HepG2 (cell line): ENCODE data around the gene TSNAX. TPM values are rescaled to one million over a fixed set of nuclear protein-coding genes. Genes with fewer than 3 reads are reported as not detected.

Experiments used
- ATAC-seq: fragments of 200-7000 bp; cut with Tn5 transposase; 3 replicates; pipeline ENCODE4 v1.9.1; 2020; ENCODE audit warnings: mild to moderate bottlenecking, moderate library complexity
- BruUV-seq: library from RNA; stranded (reverse); fragments of 400-500 nt; replicated peaks from 2 replicates; lab custom pipeline; 2021; lab: Mats Ljungman, UMichigan
- CTCF ChIA-PET: fragments of 300-600 bp; formaldehyde crosslinking; extraction: SDS; loops from one replicate; lab custom pipeline; 2021; ENCODE audit warnings: low total read pairs, inconsistent platforms, low intra/inter-chr PET ratio; lab: Yijun Ruan, JAX
- POLR2A ChIA-PET: fragments of 350-600 bp; sonication (Branson Sonifier 250); formaldehyde crosslinking; loops from one replicate; lab custom pipeline; 2020; ENCODE audit warnings: antibody characterized with exemption, inconsistent platforms; lab: Yijun Ruan, JAX
- DNase-seq: peaks from one replicate; pipeline ENCODE4 v3.0.0-alpha.2; 2015; ENCODE audit warnings: low spot score
- FAIRE-seq: peaks from 3 replicates; lab custom pipeline; 2011; peaks lifted over from hg19 to GRCh38; lab: Jason Lieb, UNC
- H2AFZ ChIP-seq: one replicate; pipeline ENCODE4 v1.6.1; 2011; ENCODE audit warnings: low read length, inconsistent platforms
- H3K27ac ChIP-seq: fragments of 300-600 bp; 3 replicates; pipeline ENCODE4 v1.8.0; 2011; ENCODE audit warnings: mixed run types, mild to moderate bottlenecking, mixed read lengths, low read length, inconsistent platforms; ENCODE audit not compliant: insufficient read depth; ENCODE audit errors: extremely low read length
- H3K27me3 ChIP-seq, 2 experiments: fragments of 200-600 bp in 1 of 2; 2 replicates in 1 of 2; 3 replicates in 1 of 2; pipeline versions ENCODE4 v1.6.0 to v1.8.0; 2011; ENCODE audit warnings: low read length in 2 of 2, mild to moderate bottlenecking in 2 of 2, moderate library complexity in 2 of 2, inconsistent platforms in 1 of 2; ENCODE audit not compliant: insufficient read depth in 2 of 2, control insufficient read depth in 1 of 2
- H3K36me3 ChIP-seq, 2 experiments: fragments of 200-600 bp in 1 of 2; replicated peaks in 1 of 2; 2 replicates in 1 of 2; 3 replicates in 1 of 2; pipeline versions ENCODE4 v1.5.1 to v1.8.0; 2011; ENCODE audit warnings: low read length in 2 of 2, inconsistent platforms in 1 of 2; ENCODE audit not compliant: insufficient read depth in 2 of 2, control insufficient read depth in 1 of 2
- H3K4me1 ChIP-seq: 2 replicates; pipeline ENCODE4 v1.5.1; 2012; ENCODE audit warnings: low read length, inconsistent platforms; ENCODE audit not compliant: insufficient read depth
- H3K4me2 ChIP-seq: 2 replicates; pipeline ENCODE4 v1.6.0; 2011; ENCODE audit warnings: low read depth, low read length, inconsistent platforms
- H3K4me3 ChIP-seq, 3 experiments: fragments of 200-600 bp in 1 of 3; sonication (generic), shearing (Covaris generic) in 1 of 3; replicated peaks in 1 of 3; 2 replicates each; pipeline ENCODE4 v1.5.1; 2011 to 2016; ENCODE audit warnings: low read length in 3 of 3, inconsistent platforms in 2 of 3, low read depth in 2 of 3, mild to moderate bottlenecking in 2 of 3, control low read depth in 1 of 3, mixed read lengths in 1 of 3; ENCODE audit not compliant: insufficient read depth in 1 of 3
- H3K79me2 ChIP-seq: one replicate; pipeline ENCODE4 v1.6.1; 2011; ENCODE audit warnings: low read length, inconsistent platforms; ENCODE audit not compliant: insufficient read depth
- H3K9ac ChIP-seq: 2 replicates; pipeline ENCODE4 v1.6.0; 2011; ENCODE audit warnings: mild to moderate bottlenecking, low read depth, low read length, inconsistent platforms; ENCODE audit not compliant: insufficient read depth
- H3K9me3 ChIP-seq: 2 replicates; pipeline ENCODE4 v1.5.1; 2012; ENCODE audit warnings: mild to moderate bottlenecking, low read length
- H4K20me1 ChIP-seq: 2 replicates; pipeline ENCODE4 v1.6.0; 2011; ENCODE audit warnings: inconsistent platforms, mild to moderate bottlenecking, low read length, moderate library complexity; ENCODE audit not compliant: insufficient read depth
- AFF4 ChIP-seq: sonication (generic); formaldehyde crosslinking; IDR thresholded peaks from 2 replicates; pipeline ENCODE4 v1.4.0; 2020; ENCODE audit warnings: missing genetic modification reagents
- ETV5 ChIP-seq: IDR thresholded peaks from 2 replicates; pipeline ENCODE4 v1.6.1; 2018; ENCODE audit warnings: missing biosample characterization, missing genetic modification reagents, inconsistent platforms, borderline replicate concordance
- HINFP ChIP-seq: sonication (generic); formaldehyde crosslinking; IDR thresholded peaks from 2 replicates; pipeline ENCODE4 v1.4.0; 2020; ENCODE audit warnings: low read depth, mild to moderate bottlenecking, missing genetic modification reagents
- MXD4 ChIP-seq: IDR thresholded peaks from 2 replicates; pipeline ENCODE4 v1.6.1; 2016; ENCODE audit warnings: mild to moderate bottlenecking, missing biosample characterization, missing genetic modification reagents
- NR3C1 ChIP-seq: sonication (generic); formaldehyde crosslinking; IDR thresholded peaks from 2 replicates; pipeline ENCODE4 v1.4.0; 2020; ENCODE audit warnings: missing genetic modification reagents
- RXRA ChIP-seq: sonication (generic); formaldehyde crosslinking; IDR thresholded peaks from 2 replicates; pipeline ENCODE4 v1.5.1; 2020; ENCODE audit warnings: missing genetic modification reagents
- TERF1 ChIP-seq: sonication (generic); formaldehyde crosslinking; IDR thresholded peaks from 2 replicates; pipeline ENCODE4 v1.8.0; 2022; ENCODE audit warnings: mild to moderate bottlenecking, missing genetic modification reagents, moderate library complexity
- ZKSCAN5 ChIP-seq: sonication (generic); formaldehyde crosslinking; IDR thresholded peaks from 2 replicates; pipeline ENCODE4 v1.5.1; 2020; ENCODE audit warnings: mild to moderate bottlenecking, missing genetic modification reagents
- ZNF264 ChIP-seq: sonication (generic); formaldehyde crosslinking; IDR thresholded peaks from 2 replicates; pipeline ENCODE4 v1.4.0; 2020; ENCODE audit warnings: missing genetic modification reagents
- ZXDC ChIP-seq: sonication (generic); formaldehyde crosslinking; IDR thresholded peaks from 2 replicates; pipeline ENCODE4 v1.5.0; 2020; ENCODE audit warnings: mild to moderate bottlenecking, missing genetic modification reagents
- WGBS: methylation state at CpG from one replicate; pipeline ENCODE4 v1.1.6; 2017; ENCODE audit warnings: low lambda C conversion rate; 5-methylcytosine and 5-hydroxymethylcytosine counted together
- in situ Hi-C: cut with HindIII; loops from 2 replicates; pipeline ENCODE4 v1.10.0; 2017; ENCODE audit warnings: low pct_unique_long_range_greater_than_20kb; ENCODE audit not compliant: extremely low pct_ligation_motif_present
- intact Hi-C: fragments of 100-400 bp; cut with micrococcal nuclease; formaldehyde crosslinking; loops from one replicate; pipeline ENCODE4 v1.10.0; 2022; ENCODE audit not compliant: unreplicated experiment
- polyA plus RNA-seq, 8 experiments: library from polyadenylated mRNA; depleted of rRNA in 3 of 8; stranded (reverse) in 7 of 8; unstranded in 1 of 8; fragments of >200 nt; fragmentation: Illumina TruSeq in 4 of 8; extraction: Trizol in 4 of 8; gene quantifications; 2 replicates each; pipeline versions ENCODE4 v1.2.1 to v1.2.3, GENCODE V29; 2011 to 2016; ENCODE audit warnings: low read depth in 4 of 8, missing spikeins in 1 of 8, mixed read lengths in 1 of 8; ENCODE audit not compliant: insufficient read depth in 1 of 8
- total RNA-seq, 5 experiments: library from RNA; depleted of rRNA; stranded (reverse); fragments of >200 nt; fragmentation: Illumina TruSeq; extraction: Trizol; gene quantifications; 2 replicates each; pipeline ENCODE4 v1.2.3, GENCODE V29; 2016; ENCODE audit warnings: low read depth in 1 of 5

Gene TSNAX
- total and polyA plus RNA-seq, 2 of the 13 experiments (the other 11 are each of a cell fraction or from before 2014, with no cell fraction given): 13.2 to 46.2 TPM

- Histone ChIP-seq H3K4me1 (no peaks in the 10 kb centered on the region), H3K27ac (no peak overlapping the region), H3K9me3 (peaks cover 24% of the 10 kb centered on the region), H2AFZ (no peak overlapping the region), H3K79me2 (no peaks in the 10 kb centered on the region), H3K9ac (no peak overlapping the region), H4K20me1 (no peaks in the 10 kb centered on the region), H3K4me3 (no peak overlapping the region), H3K36me3 (no peaks in the 10 kb centered on the region), H3K4me2 (no peak overlapping the region), H3K27me3 (no peaks in the 10 kb centered on the region)
- no TSS peak for BruUV-seq
- FAIRE-seq (no peak), ATAC-seq (no peak), DNase-seq (no peak)
- POLR2A ChIA-PET: no interaction called here
- intact Hi-C loops: no loop called here
- in situ Hi-C loops: no loop called here
- WGBS: 0% methylated on average over 1 of the region's 3 CpGs
- no peak for TF ChIP-seq HINFP
- no peak for TF ChIP-seq ZNF264 (CRISPR knock-in tag)
- TF ChIP-seq ETV5 (CRISPR knock-in tag): no peak
- no peak for TF ChIP-seq AFF4 (CRISPR knock-in tag)
- TF ChIP-seq MXD4 (CRISPR knock-in tag): no peak
- no peak for TF ChIP-seq NR3C1 (CRISPR knock-in tag)
- no peak for TF ChIP-seq ZKSCAN5 (CRISPR knock-in tag)
- TF ChIP-seq ZXDC (CRISPR knock-in tag): no peak
- TF ChIP-seq TERF1: no peak
- TF ChIP-seq RXRA: no peak
- CTCF ChIA-PET: no interaction called here
Measured at GRCh38 chr1:231499148-231499763, 29.2 kb upstream of the TSNAX start.
